CD4-positive, CD25-positive, alpha-beta regulatory T cell (primary cell): Measurements from ENCODE around the gene XYLT1. TPM values are rescaled to one million over a fixed set of nuclear protein-coding genes. Genes with fewer than 3 reads are reported as not detected.

Experiments
- ATAC-seq, 2 donors: fragments of 150-1000 bp; cut with Tn5 transposase; one replicate each; pipeline ENCODE4 v1.10.0; 2021; ENCODE audit warnings: low read depth in 2 of 2, moderate number of reproducible peaks in 2 of 2, moderate library complexity in 1 of 2
- DNase-seq, 3 donors: peaks; one replicate each; pipeline versions ENCODE4 v3.0.0 to v3.0.0-alpha.2; 2012 to 2022; ENCODE audit warnings: mixed read lengths in 1 of 3
- H3K27ac ChIP-seq: one replicate; pipeline ENCODE4 v1.7.0; 2013; ENCODE audit warnings: mild to moderate bottlenecking, low read length; ENCODE audit not compliant: insufficient read depth, poor library complexity, severe bottlenecking
- H3K27me3 ChIP-seq: one replicate; pipeline ENCODE4 v1.7.0; 2013; ENCODE audit warnings: low read length; ENCODE audit not compliant: control insufficient read depth, insufficient read depth
- H3K36me3 ChIP-seq: one replicate; pipeline ENCODE4 v1.7.0; 2013; ENCODE audit warnings: mild to moderate bottlenecking, low read length, moderate library complexity; ENCODE audit not compliant: control insufficient read depth, insufficient read depth
- H3K4me1 ChIP-seq: 2 replicates; pipeline ENCODE4 v1.7.0; 2013; ENCODE audit warnings: mild to moderate bottlenecking, low read length; ENCODE audit not compliant: insufficient read depth, control insufficient read depth, poor library complexity, severe bottlenecking
- H3K4me3 ChIP-seq: one replicate; pipeline ENCODE4 v1.7.0; 2013; ENCODE audit warnings: low read depth, mild to moderate bottlenecking, low read length, moderate library complexity
- H3K9me3 ChIP-seq, 2 experiments: 1 replicate in 1 of 2; 2 replicates in 1 of 2; pipeline ENCODE4 v1.7.0; 2013; ENCODE audit warnings: low read length in 2 of 2, mild to moderate bottlenecking in 1 of 2, moderate library complexity in 1 of 2; ENCODE audit not compliant: control insufficient read depth in 2 of 2
- H3K27ac Mint-ChIP-seq, 3 donors: one replicate each; pipeline ENCODE4 v1.8.0; 2020 to 2022; ENCODE audit warnings: mild to moderate bottlenecking in 3 of 3, mixed read lengths in 3 of 3, moderate library complexity in 2 of 3
- H3K27me3 Mint-ChIP-seq: one replicate; pipeline ENCODE4 v1.8.0; 2022; ENCODE audit warnings: mild to moderate bottlenecking, mixed read lengths
- H3K36me3 Mint-ChIP-seq: one replicate; pipeline ENCODE4 v1.8.0; 2020; ENCODE audit warnings: mixed read lengths
- H3K4me1 Mint-ChIP-seq, 4 donors: one replicate each; pipeline ENCODE4 v1.8.0; 2020 to 2022; ENCODE audit warnings: mixed read lengths in 4 of 4, mild to moderate bottlenecking in 1 of 4
- H3K4me3 Mint-ChIP-seq, 4 donors: one replicate each; pipeline ENCODE4 v1.8.0; 2020 to 2022; ENCODE audit warnings: mild to moderate bottlenecking in 4 of 4, mixed read lengths in 4 of 4, moderate library complexity in 3 of 4
- H3K9me3 Mint-ChIP-seq, 7 donors: one replicate each; pipeline ENCODE4 v1.8.0; 2020 to 2022; ENCODE audit warnings: mixed read lengths in 7 of 7, mild to moderate bottlenecking in 3 of 7, moderate library complexity in 2 of 7
- polyA plus RNA-seq, 4 donors: library from polyadenylated mRNA; unstranded; fragments of 300-500 nt; fragmentation: Illumina TruSeq; gene quantifications; one replicate each; pipeline ENCODE4 v1.2.3, GENCODE V29; 2021
- total RNA-seq: library from RNA; stranded (reverse); gene quantifications from one replicate; pipeline ENCODE4 v1.2.3, GENCODE V29; 2022

The XYLT1 gene
- total and polyA plus RNA-seq, 5 donors from 2014 or later = 0.68 to 26.3 (median 3.1) TPM

- Mint-ChIP-seq H3K4me3 (no peak overlapping the region), H3K27me3 (no peaks in the 10 kb centered on the region)
- no peak for ATAC-seq
These were observed 218.7 kb downstream of the XYLT1 start for GRCh38 chr16:17252064-17252463.

GRCh38 chr16:17251496-17251895 is 219.3 kb downstream of the XYLT1 start:
- H3K27ac ChIP-seq = no peak overlapping the region
- H3K27ac Mint-ChIP-seq = no peak overlapping the region
- H3K36me3 Mint-ChIP-seq = peaks cover 18% of the 10 kb centered on the region
- DNase-seq (no peak), ATAC-seq (no peak)
- no peaks in the 10 kb centered on the region for H3K9me3 Mint-ChIP-seq
- no peaks in the 10 kb centered on the region for H3K27me3 Mint-ChIP-seq
- H3K4me1 Mint-ChIP-seq = peaks cover 0 to 28% (median 16%) of the 10 kb centered on the region in 4 donors
- no peak overlapping the region for H3K4me3 Mint-ChIP-seq
- H3K4me1 ChIP-seq = no peaks in the 10 kb centered on the region
- no peaks in the 10 kb centered on the region for H3K27me3 ChIP-seq
- H3K4me3 ChIP-seq = no peak overlapping the region
- H3K36me3 ChIP-seq = no peaks in the 10 kb centered on the region
- H3K9me3 ChIP-seq = no peaks in the 10 kb centered on the region

More at GRCh38 chr16:17252064-17252463, 218.7 kb downstream of the XYLT1 start:
- Mint-ChIP-seq H3K36me3 (peaks cover 23% of the 10 kb centered on the region), H3K4me1 (peaks cover 0 to 23% (median 14%) of the 10 kb centered on the region in 4 donors), H3K9me3 (no peaks in the 10 kb centered on the region), H3K27ac (no peak overlapping the region)
- H3K27ac ChIP-seq = no peak overlapping the region
- no peaks in the 10 kb centered on the region for H3K4me1 ChIP-seq
- H3K36me3 ChIP-seq = peaks cover 1% of the 10 kb centered on the region
- no peaks in the 10 kb centered on the region for H3K9me3 ChIP-seq
- H3K27me3 ChIP-seq = no peaks in the 10 kb centered on the region
- no peak overlapping the region for H3K4me3 ChIP-seq
- DNase-seq = no peak

- Mint-ChIP-seq H3K9me3 (no peaks in the 10 kb centered on the region), H3K4me1 (peaks cover 0 to 33% (median 19%) of the 10 kb centered on the region in 4 donors), H3K27me3 (no peaks in the 10 kb centered on the region), H3K36me3 (peaks cover 21% of the 10 kb centered on the region), H3K4me3 (no peak overlapping the region), H3K27ac (peak overlapping the region in 1 of 3 donors; percentile 82)
- H3K4me1 ChIP-seq = no peaks in the 10 kb centered on the region
- no peaks in the 10 kb centered on the region for H3K9me3 ChIP-seq
- no peaks in the 10 kb centered on the region for H3K27me3 ChIP-seq
- H3K4me3 ChIP-seq = no peak overlapping the region
- H3K36me3 ChIP-seq = no peaks in the 10 kb centered on the region
- no peak overlapping the region for H3K27ac ChIP-seq
- ATAC-seq = no peak
- DNase-seq = no peak
These were observed 223.6 kb downstream of the XYLT1 start for GRCh38 chr16:17246974-17247732.

GRCh38 chr16:17246268-17246885 is 224.4 kb downstream of the XYLT1 start:
- DNase-seq = no peak
- H3K27ac ChIP-seq = no peak overlapping the region
- peaks cover 0 to 30% (median 17%) of the 10 kb centered on the region in 4 donors for H3K4me1 Mint-ChIP-seq
- H3K36me3 Mint-ChIP-seq = peaks cover 20% of the 10 kb centered on the region
- no peak overlapping the region for H3K27ac Mint-ChIP-seq
- no peaks in the 10 kb centered on the region for H3K36me3 ChIP-seq
- H3K9me3 Mint-ChIP-seq = no peaks in the 10 kb centered on the region
- no peaks in the 10 kb centered on the region for H3K9me3 ChIP-seq
- no peak overlapping the region for H3K4me3 Mint-ChIP-seq
- no peaks in the 10 kb centered on the region for H3K4me1 ChIP-seq
- no peaks in the 10 kb centered on the region for H3K27me3 ChIP-seq
- H3K4me3 ChIP-seq = no peak overlapping the region
- ATAC-seq = no peak
- no peaks in the 10 kb centered on the region for H3K27me3 Mint-ChIP-seq

- H3K27ac ChIP-seq = no peak overlapping the region
- no peaks in the 10 kb centered on the region for H3K9me3 ChIP-seq
- Mint-ChIP-seq H3K4me1 (peaks cover 0 to 30% (median 13%) of the 10 kb centered on the region in 4 donors), H3K27ac (no peak overlapping the region), H3K27me3 (no peaks in the 10 kb centered on the region), H3K4me3 (no peak overlapping the region), H3K9me3 (no peaks in the 10 kb centered on the region), H3K36me3 (peaks cover 17% of the 10 kb centered on the region)
- no peak overlapping the region for H3K4me3 ChIP-seq
- H3K4me1 ChIP-seq = no peaks in the 10 kb centered on the region
- DNase-seq (no peak), ATAC-seq (no peak)
- no peaks in the 10 kb centered on the region for H3K27me3 ChIP-seq
- no peaks in the 10 kb centered on the region for H3K36me3 ChIP-seq
These were observed 225.0 kb downstream of the XYLT1 start for GRCh38 chr16:17245776-17246175.

- no peak overlapping the region for H3K27ac ChIP-seq
- peaks cover 0 to 31% (median 15%) of the 10 kb centered on the region in 4 donors for H3K4me1 Mint-ChIP-seq
- peaks cover 21% of the 10 kb centered on the region for H3K36me3 Mint-ChIP-seq
- H3K27ac Mint-ChIP-seq = peak overlapping the region in 1 of 3 donors; percentile 60
- ATAC-seq (no peak), DNase-seq (no peak)
- H3K36me3 ChIP-seq = no peaks in the 10 kb centered on the region
- H3K4me3 Mint-ChIP-seq = no peak overlapping the region
- H3K4me3 ChIP-seq = no peak overlapping the region
- no peaks in the 10 kb centered on the region for H3K4me1 ChIP-seq
- H3K9me3 Mint-ChIP-seq = no peaks in the 10 kb centered on the region
- H3K27me3 Mint-ChIP-seq = no peaks in the 10 kb centered on the region
- H3K27me3 ChIP-seq = no peaks in the 10 kb centered on the region
- no peaks in the 10 kb centered on the region for H3K9me3 ChIP-seq
These were observed 225.7 kb downstream of the XYLT1 start for GRCh38 chr16:17244872-17245551.

- Mint-ChIP-seq H3K9me3 (peaks cover 0 to 2% (median 0%) of the 10 kb centered on the region in 7 donors), H3K4me1 (peaks cover 8 to 38% (median 26%) of the 10 kb centered on the region in 4 donors), H3K27me3 (no peaks in the 10 kb centered on the region), H3K27ac (peak overlapping the region in 2 of 3 donors; percentile 11 to 15), H3K36me3 (peaks cover 43% of the 10 kb centered on the region), H3K4me3 (no peak overlapping the region)
- H3K4me3 ChIP-seq = no peak overlapping the region
- peaks cover 7% of the 10 kb centered on the region for H3K36me3 ChIP-seq
- H3K4me1 ChIP-seq = no peaks in the 10 kb centered on the region
- ATAC-seq (no peak), DNase-seq (no peak)
- no peak overlapping the region for H3K27ac ChIP-seq
- H3K27me3 ChIP-seq = no peaks in the 10 kb centered on the region
- H3K9me3 ChIP-seq = no peaks in the 10 kb centered on the region
These were observed 229.4 kb downstream of the XYLT1 start for GRCh38 chr16:17241264-17241835.
